ENCODE results near the gene FBN3. TPM values are rescaled to one million over a fixed set of nuclear protein-coding genes. Genes with fewer than 3 reads are reported as not detected.

FBN3 gene
- total RNA-seq, 1 donor from 2014 or later, result 15.5 TPM

DNA sequence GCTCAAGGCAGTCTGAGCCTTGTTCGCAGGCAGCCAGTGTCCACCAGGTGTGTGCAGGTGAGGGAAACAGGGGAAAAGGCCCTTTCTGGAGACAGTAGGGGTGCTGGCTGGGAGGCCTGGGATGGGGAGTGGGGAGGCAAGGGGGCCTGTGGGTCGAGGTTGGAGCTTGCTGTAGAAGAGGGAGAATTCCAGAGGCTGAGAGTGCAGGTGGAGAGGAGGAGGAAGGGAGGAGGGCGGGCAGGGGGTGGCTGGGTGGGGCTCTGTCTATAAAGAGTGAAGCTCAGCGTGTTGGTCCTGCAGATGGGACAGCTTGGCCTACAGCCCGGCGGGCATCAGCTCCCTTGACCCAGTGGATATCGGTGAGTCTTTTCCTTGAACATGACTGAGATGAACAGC lies 96.9 kb downstream of the FBN3 start, which contains the start of gene CCL25:
TSS of gene CCL25 (plus strand) at position 297 of the 396 bp plus-strand sequence. CDS start 290 bp downstream, outside the sequence.
- H3K27ac Mint-ChIP-seq (ENCODE audit: unreplicated experiment), result no peak within 1 kb of the TSS
- H3K4me3 Mint-ChIP-seq (ENCODE audit: unreplicated experiment), result no peak within 1 kb of the TSS
- no peaks in the 10 kb centered on the region for H3K4me1 Mint-ChIP-seq (ENCODE audit: unreplicated experiment)
- H3K9me3 Mint-ChIP-seq (ENCODE audit: unreplicated experiment), result no peaks in the 10 kb centered on the region
- H3K27me3 Mint-ChIP-seq (ENCODE audit: unreplicated experiment), result peaks cover 2% of the 10 kb centered on the region
- DNase-seq (ENCODE audit: low spot score), result no peak
- TF ChIP-seq, protein P1, sequence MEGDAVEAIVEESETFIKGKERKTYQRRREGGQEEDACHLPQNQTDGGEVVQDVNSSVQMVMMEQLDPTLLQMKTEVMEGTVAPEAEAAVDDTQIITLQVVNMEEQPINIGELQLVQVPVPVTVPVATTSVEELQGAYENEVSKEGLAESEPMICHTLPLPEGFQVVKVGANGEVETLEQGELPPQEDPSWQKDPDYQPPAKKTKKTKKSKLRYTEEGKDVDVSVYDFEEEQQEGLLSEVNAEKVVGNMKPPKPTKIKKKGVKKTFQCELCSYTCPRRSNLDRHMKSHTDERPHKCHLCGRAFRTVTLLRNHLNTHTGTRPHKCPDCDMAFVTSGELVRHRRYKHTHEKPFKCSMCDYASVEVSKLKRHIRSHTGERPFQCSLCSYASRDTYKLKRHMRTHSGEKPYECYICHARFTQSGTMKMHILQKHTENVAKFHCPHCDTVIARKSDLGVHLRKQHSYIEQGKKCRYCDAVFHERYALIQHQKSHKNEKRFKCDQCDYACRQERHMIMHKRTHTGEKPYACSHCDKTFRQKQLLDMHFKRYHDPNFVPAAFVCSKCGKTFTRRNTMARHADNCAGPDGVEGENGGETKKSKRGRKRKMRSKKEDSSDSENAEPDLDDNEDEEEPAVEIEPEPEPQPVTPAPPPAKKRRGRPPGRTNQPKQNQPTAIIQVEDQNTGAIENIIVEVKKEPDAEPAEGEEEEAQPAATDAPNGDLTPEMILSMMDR (IDR thresholded peaks at IDR 0.05; ENCODE audit: unreplicated experiment), result no peak
- no peaks in the 10 kb centered on the region for H3K36me3 Mint-ChIP-seq (ENCODE audit: low read depth, unreplicated experiment)

DNA sequence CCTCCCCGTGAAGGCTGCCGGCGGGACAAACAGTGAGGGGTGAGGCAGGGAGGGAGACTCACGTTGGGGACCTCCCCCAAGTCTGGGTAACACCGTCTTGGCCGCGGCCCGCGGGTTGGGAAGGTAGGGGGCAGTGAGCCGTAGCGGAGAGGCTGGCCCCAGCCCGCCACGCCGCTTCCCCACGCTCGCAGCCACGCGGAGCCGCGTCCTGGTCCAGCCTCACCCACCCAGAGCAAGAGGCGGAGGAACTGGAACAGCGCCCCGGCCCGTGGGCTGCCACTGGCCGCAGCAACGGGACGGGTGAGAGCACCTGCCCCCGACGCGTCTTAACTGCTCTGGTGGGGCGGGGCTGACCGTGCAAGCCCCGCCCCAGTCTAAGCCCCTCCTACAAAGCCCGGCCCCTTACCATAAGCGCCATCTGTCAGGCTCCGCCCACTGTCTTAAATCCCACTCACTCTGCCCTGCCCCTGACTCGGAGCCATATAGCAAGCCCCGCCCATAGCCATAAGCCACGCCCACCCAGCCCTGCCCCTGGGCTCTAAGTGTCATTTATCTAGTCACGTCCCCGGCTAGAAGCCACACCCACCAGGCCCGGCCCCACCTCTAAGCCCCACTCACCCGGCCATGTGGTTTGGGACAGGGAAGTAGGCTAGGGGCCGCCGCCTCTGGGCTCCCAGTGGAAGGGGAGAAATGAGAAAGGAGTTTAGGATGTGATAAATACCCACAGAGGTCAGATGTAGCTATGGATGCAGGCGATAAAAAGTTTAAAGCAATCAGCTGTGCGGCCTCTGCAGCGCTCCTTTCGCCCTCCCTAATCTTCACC lies 98.9 kb downstream of the FBN3 start:
- Mint-ChIP-seq H3K36me3 (ENCODE audit: low read depth, unreplicated experiment) (no peaks in the 10 kb centered on the region), H3K27me3 (ENCODE audit: unreplicated experiment) (peaks cover 2% of the 10 kb centered on the region), H3K4me3 (ENCODE audit: unreplicated experiment) (no peak overlapping the region), H3K27ac (ENCODE audit: unreplicated experiment) (no peak overlapping the region), H3K4me1 (ENCODE audit: unreplicated experiment) (no peaks in the 10 kb centered on the region), H3K9me3 (ENCODE audit: unreplicated experiment) (no peaks in the 10 kb centered on the region)
- peak; percentile 84 for DNase-seq (ENCODE audit: low spot score)
- TF ChIP-seq, protein P1 (IDR thresholded peaks at IDR 0.05; ENCODE audit: unreplicated experiment), result no peak

DNA sequence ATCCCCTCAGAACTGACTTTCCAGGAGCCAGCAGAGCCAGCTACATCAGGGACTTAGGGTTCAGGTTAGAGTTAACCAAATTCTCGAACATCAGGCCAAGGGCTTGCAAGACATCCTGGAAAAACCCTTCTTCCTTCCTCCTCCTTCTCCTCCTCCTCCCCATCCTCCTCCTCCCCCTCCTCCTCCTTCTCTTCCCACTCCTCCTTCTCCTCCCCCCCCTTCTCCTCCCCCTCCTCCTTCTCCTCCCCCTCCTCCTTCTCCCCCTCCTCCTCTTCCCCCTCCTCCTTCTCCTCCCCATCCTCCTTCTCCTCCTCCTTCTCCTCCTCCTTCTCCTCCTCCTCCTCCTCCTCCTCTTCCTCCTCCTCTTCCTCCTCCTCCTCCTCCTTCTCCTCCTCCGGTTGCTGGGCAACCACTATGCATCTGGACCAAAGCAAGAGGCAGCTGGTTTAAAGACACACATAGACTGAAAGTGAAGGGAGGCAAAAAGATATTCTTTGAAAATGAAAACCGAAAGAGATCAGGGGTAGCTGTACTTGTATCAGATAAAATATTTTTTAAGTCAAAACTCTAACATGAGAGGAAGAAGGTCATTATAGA lies 102.7 kb downstream of the FBN3 start:
- H3K4me1 Mint-ChIP-seq (ENCODE audit: unreplicated experiment), result no peaks in the 10 kb centered on the region
- no peaks in the 10 kb centered on the region for H3K36me3 Mint-ChIP-seq (ENCODE audit: low read depth, unreplicated experiment)
- no peak overlapping the region for H3K4me3 Mint-ChIP-seq (ENCODE audit: unreplicated experiment)
- TF ChIP-seq, protein P1 (IDR thresholded peaks at IDR 0.05; ENCODE audit: unreplicated experiment), result no peak
- H3K27ac Mint-ChIP-seq (ENCODE audit: unreplicated experiment), result no peak overlapping the region
- no peaks in the 10 kb centered on the region for H3K27me3 Mint-ChIP-seq (ENCODE audit: unreplicated experiment)
- H3K9me3 Mint-ChIP-seq (ENCODE audit: unreplicated experiment), result no peaks in the 10 kb centered on the region
- DNase-seq (ENCODE audit: low spot score), result no peak

DNA sequence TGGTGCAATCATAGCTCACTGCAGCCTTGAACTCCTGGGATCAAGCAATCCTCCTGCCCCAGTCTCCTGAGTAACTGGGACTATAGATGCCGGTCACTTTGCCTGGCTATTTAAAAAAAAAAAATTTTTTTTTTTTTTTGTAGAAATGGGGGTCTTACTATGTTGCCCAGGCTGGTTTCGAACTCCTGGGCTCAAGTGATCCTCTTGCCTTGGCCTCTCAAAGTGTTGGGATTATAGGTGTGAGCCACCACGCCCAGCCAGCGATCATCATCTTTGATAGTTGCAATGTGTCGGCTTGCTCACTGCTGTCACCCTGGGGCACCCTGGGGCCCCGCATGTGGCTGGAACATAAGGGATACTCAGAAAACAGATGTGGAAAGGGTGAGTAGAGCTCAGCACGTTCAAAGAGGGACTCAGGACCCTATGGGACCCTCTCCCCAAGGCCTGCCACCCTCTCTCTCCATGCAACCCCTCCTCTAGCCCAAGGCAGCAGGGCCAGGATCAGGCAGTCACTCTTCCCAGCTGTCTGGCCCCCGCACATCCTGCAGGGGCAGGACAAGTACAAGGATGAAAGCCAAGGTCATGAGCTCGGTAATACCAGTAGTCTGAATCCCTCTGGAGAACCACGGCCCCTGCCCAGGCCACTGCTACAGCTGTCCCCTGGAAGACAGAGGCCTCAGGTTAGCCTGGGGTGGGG lies 103.4 kb downstream of the FBN3 start:
- H3K4me1 Mint-ChIP-seq (ENCODE audit: unreplicated experiment), result no peaks in the 10 kb centered on the region
- DNase-seq (ENCODE audit: low spot score), result no peak
- TF ChIP-seq, protein P1 (IDR thresholded peaks at IDR 0.05; ENCODE audit: unreplicated experiment), result no peak
- H3K27me3 Mint-ChIP-seq (ENCODE audit: unreplicated experiment), result no peaks in the 10 kb centered on the region
- no peak overlapping the region for H3K4me3 Mint-ChIP-seq (ENCODE audit: unreplicated experiment)
- H3K27ac Mint-ChIP-seq (ENCODE audit: unreplicated experiment), result no peak overlapping the region
- H3K9me3 Mint-ChIP-seq (ENCODE audit: unreplicated experiment), result no peaks in the 10 kb centered on the region
- H3K36me3 Mint-ChIP-seq (ENCODE audit: low read depth, unreplicated experiment), result no peaks in the 10 kb centered on the region

Data from endothelial cell (in vitro differentiated cells).